Measurements from ENCODE around the gene FAM81B.

The FAM81B gene

DNA sequence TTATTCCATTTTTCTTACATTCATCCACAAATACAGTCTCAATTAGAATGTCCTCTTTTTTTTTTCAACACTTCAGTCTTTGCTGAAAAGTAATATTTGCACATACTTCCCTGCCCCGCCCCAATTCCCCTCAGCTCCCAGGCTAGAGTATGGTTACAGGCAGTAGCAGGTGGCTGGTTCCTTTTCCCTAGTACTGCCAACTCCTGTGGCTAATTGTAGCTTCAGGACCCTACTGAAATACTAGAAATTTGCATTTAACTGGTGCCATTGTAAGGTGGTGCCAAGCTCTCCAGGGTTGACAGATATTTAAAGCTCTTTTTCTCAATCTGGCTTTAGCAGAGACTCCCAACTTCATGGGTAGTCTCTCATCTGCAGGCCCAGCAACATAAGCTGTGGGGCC lies 80.3 kb downstream of the FAM81B start:
- no peak overlapping the region for H2AFZ ChIP-seq (ENCODE audit: low read depth, low read length, severe bottlenecking)
- 0 out of 2 replicates have a peak, but pooled peaks cover 4% of the 10 kb centered on the region for H3F3A ChIP-seq (ENCODE audit: insufficient read depth)
- no peak overlapping the region for H3K4me3 ChIP-seq (ENCODE audit: insufficient read depth, low read length, poor library complexity, severe bottlenecking)
- H3K9me3 ChIP-seq (ENCODE audit: insufficient read depth, low read length): no peaks in the 10 kb centered on the region
- H3K36me3 ChIP-seq (ENCODE audit: low read length): peaks cover 29% of the 10 kb centered on the region; the same call in 1 of the 2 replicates
- no peak overlapping the region for H3K27ac ChIP-seq (ENCODE audit: low read depth, low read length)
- H3K79me2 ChIP-seq (ENCODE audit: insufficient read depth, low read length): no peaks in the 10 kb centered on the region
- no peaks in the 10 kb centered on the region for H3K27me3 ChIP-seq (ENCODE audit: low read length)
- H3K9me2 ChIP-seq (replicated peaks; ENCODE audit: insufficient read depth, low read length): no peaks in the 10 kb centered on the region
- TF ChIP-seq, protein P1, sequence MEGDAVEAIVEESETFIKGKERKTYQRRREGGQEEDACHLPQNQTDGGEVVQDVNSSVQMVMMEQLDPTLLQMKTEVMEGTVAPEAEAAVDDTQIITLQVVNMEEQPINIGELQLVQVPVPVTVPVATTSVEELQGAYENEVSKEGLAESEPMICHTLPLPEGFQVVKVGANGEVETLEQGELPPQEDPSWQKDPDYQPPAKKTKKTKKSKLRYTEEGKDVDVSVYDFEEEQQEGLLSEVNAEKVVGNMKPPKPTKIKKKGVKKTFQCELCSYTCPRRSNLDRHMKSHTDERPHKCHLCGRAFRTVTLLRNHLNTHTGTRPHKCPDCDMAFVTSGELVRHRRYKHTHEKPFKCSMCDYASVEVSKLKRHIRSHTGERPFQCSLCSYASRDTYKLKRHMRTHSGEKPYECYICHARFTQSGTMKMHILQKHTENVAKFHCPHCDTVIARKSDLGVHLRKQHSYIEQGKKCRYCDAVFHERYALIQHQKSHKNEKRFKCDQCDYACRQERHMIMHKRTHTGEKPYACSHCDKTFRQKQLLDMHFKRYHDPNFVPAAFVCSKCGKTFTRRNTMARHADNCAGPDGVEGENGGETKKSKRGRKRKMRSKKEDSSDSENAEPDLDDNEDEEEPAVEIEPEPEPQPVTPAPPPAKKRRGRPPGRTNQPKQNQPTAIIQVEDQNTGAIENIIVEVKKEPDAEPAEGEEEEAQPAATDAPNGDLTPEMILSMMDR (IDR thresholded peaks at IDR 0.05; ENCODE audit: insufficient read depth, low read length, poor library complexity, severe bottlenecking): no peak
- TF ChIP-seq EZH2phosphoT487 (conservative IDR thresholded peaks at IDR 0.05; ENCODE audit: low read length): no peak
- H3K9ac ChIP-seq (ENCODE audit: low read length): no peak overlapping the region
- no peaks in the 10 kb centered on the region for H4K20me1 ChIP-seq (ENCODE audit: low read depth, low read length)
- H3K4me2 ChIP-seq (ENCODE audit: low read depth, low read length, poor library complexity, severe bottlenecking): no peak overlapping the region

- no peaks in the 10 kb centered on the region for H3K9me2 ChIP-seq (replicated peaks; ENCODE audit: insufficient read depth, low read length)
- no peak for TF ChIP-seq EZH2phosphoT487 (conservative IDR thresholded peaks at IDR 0.05; ENCODE audit: low read length)
- TF ChIP-seq, protein P1 (IDR thresholded peaks at IDR 0.05; ENCODE audit: insufficient read depth, low read length, poor library complexity, severe bottlenecking): no peak
- no peaks in the 10 kb centered on the region for H4K20me1 ChIP-seq (ENCODE audit: low read depth, low read length)
- no peaks in the 10 kb centered on the region for H3K79me2 ChIP-seq (ENCODE audit: insufficient read depth, low read length)
- no peak overlapping the region for H3K4me2 ChIP-seq (ENCODE audit: low read depth, low read length, poor library complexity, severe bottlenecking)
- 0 out of 2 replicates have a peak, but pooled peaks cover 4% of the 10 kb centered on the region for H3F3A ChIP-seq (ENCODE audit: insufficient read depth)
- H3K4me3 ChIP-seq (ENCODE audit: insufficient read depth, low read length, poor library complexity, severe bottlenecking): no peak overlapping the region
- no peaks in the 10 kb centered on the region for H3K27me3 ChIP-seq (ENCODE audit: low read length)
- no peak overlapping the region for H3K27ac ChIP-seq (ENCODE audit: low read depth, low read length)
- H3K36me3 ChIP-seq (ENCODE audit: low read length): peaks cover 24% of the 10 kb centered on the region; the same call in 1 of the 2 replicates
- no peaks in the 10 kb centered on the region for H3K9me3 ChIP-seq (ENCODE audit: insufficient read depth, low read length)
- H3K9ac ChIP-seq (ENCODE audit: low read length): no peak overlapping the region
- H2AFZ ChIP-seq (ENCODE audit: low read depth, low read length, severe bottlenecking): no peak overlapping the region
These were observed 80.8 kb downstream of the FAM81B start for GRCh38 chr5:95471942-95472341.

DNA sequence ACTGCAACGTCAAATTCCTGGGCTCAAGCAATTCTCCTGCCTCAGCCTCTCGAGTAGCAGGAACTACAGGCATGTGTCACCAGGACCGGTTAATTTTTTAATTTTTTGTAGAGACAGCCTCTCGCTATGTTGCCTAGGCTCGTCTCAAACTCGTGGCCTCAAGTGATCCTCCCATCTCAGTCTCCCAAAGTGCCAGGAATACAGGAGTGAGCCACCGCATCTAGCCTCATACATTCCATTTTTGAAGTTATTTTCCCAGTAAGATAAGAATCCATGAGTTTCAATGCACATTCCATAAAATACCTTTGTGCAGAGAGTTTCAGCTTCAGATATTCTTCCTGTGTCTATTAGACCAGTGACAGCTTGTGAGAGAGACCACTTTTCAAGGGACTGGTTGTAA lies 93.3 kb downstream of the FAM81B start:
- Histone ChIP-seq H3K27me3 (ENCODE audit: low read length) (no peaks in the 10 kb centered on the region), H3K9ac (ENCODE audit: low read length) (no peak overlapping the region), H3K79me2 (ENCODE audit: insufficient read depth, low read length) (no peaks in the 10 kb centered on the region), H2AFZ (ENCODE audit: low read depth, low read length, severe bottlenecking) (no peak overlapping the region), H3K36me3 (ENCODE audit: low read length) (peaks cover 78% of the 10 kb centered on the region), H3K27ac (ENCODE audit: low read depth, low read length) (no peak overlapping the region), H4K20me1 (ENCODE audit: low read depth, low read length) (no peaks in the 10 kb centered on the region), H3F3A (ENCODE audit: insufficient read depth) (no peaks in the 10 kb centered on the region), H3K4me3 (ENCODE audit: insufficient read depth, low read length, poor library complexity, severe bottlenecking) (no peak overlapping the region), H3K4me2 (ENCODE audit: low read depth, low read length, poor library complexity, severe bottlenecking) (no peak overlapping the region), H3K9me2 (replicated peaks; ENCODE audit: insufficient read depth, low read length) (no peaks in the 10 kb centered on the region), H3K9me3 (ENCODE audit: insufficient read depth, low read length) (peaks cover 4% of the 10 kb centered on the region; the same call in 1 of the 2 replicates)
- no peak for TF ChIP-seq EZH2phosphoT487 (conservative IDR thresholded peaks at IDR 0.05; ENCODE audit: low read length)
- TF ChIP-seq, protein P1 (IDR thresholded peaks at IDR 0.05; ENCODE audit: insufficient read depth, low read length, poor library complexity, severe bottlenecking): no peak
